GM21786 (cell line): ENCODE results near the gene AREL1.

Experiments
- ATAC-seq: cut with Tn5 transposase; IDR thresholded peaks from one replicate; pipeline ENCODE4 v1.9.1; 2021; ENCODE audit not compliant: unreplicated experiment

The AREL1 gene

DNA sequence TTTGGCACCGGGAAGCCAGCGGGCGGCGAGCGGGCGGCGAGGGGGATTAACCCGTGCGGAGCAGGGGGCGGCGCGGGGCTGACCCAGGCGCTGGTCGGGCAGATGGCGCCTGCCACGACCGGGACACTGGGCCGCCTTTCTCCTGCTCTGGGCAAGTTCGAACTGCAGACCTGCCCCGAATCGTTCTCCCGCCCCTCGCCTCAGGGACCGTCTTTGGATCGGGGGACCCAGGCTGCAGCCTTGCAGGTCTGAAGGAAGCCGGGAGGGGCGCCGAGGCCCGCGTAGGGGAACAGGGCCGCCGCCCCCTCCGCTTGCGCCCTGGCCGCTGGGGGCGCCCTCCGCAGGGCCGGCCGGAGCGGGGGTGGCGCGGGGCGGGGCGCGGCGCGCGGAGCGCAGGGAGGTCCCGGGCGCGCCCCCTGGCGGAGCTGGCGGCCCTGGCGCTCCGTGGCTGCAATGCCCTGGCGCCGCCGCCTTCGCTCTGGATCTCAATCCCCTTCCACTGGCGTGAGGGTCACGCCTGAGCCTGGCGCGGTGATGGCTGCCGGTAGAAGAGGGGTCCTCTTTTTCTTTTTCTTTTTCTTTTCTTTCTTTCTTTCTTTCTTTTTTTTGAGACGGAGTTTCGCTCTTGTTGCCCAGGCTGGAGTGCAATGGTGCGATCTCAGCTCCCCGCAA, 100.4 kb downstream of the AREL1 start:
- no peak for ATAC-seq

DNA sequence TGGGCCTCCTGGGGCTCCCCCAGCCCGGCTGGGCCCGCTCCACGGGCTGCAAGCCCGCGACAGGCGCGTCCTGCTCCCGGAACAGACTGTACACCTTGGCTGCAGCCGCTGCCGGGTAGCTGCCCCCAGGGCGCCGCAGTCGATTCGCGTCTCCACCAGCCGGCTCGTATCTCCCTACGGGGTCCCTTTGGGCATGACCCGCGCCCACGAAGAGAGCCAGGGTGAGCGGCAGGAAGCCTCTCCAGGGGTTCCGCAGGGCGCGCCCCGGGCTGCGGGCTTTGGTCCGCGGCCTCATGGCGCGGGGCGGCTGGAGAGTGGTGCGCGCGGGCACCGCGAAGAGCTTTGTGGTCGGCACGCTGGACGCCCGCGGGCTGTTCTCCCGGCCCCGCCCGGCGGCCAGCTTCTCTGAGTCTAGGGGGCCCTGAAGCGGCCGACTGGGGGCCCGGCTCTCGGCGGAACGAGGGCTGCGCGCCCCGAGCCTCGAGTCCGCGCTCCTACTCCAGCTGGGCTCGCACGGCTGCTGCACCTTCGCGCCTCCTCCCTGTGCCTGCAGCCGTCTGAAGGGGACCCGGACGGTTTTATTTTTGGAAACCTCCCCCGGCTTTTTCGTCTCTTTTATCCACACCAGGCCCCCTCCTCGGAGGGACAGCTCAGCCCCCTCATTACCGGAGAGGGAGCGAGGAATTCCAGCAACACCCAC, 101.1 kb downstream of the AREL1 start, which contains the start of gene LTBP2:
Gene LTBP2 (minus strand): TSS at position 588 of the 700 bp plus-strand sequence. CDS start 293 bp downstream, at position 295.
- ATAC-seq = no peak
